ENCODE data around the gene CLEC4E. TPM values are rescaled to one million over a fixed set of nuclear protein-coding genes. Genes with fewer than 3 reads are reported as not detected.
"Not testable (repeated sequence)": the region's sequence is repeated elsewhere in the genome, so short reads cannot be mapped to it uniquely, and the experiment has no call there.

Gene CLEC4E
- total and polyA plus RNA-seq, 3 donors from 2014 or later = 0.98 to 3.2 (median 2.0) TPM

GRCh38 chr12:8499616-8500015, 41.1 kb downstream of the CLEC4E start:
- 56 to 63% methylated on average over 4 of the region's 4 CpGs for WGBS, 2 donors

DNA sequence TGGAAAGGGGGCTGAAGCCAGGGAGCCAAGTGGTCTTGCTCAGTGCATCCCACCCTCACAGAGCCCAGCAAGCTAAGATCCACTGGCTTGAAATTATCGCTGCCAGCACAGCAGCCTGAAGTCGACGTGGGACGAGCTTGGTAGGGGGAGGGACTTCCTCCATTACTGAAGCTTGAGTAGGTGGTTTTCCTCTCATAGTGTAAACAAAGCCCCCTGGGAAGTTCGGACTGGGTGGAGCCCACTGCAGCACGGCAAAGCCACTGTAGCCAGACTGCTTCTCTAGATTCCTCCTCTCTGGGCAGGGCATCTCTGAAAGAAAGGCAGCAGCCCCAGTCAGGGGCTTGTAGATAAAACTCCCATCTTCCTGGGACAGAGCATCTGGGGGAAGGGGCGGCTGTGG, 44.6 kb downstream of the CLEC4E start:
- H3K27ac ChIP-seq; H3K4me1 ChIP-seq; H3K4me3 ChIP-seq; intact Hi-C loops (cut with DNase I; ENCODE audit: low total_unique reads); DNase-seq; H3K27me3 ChIP-seq; H3K36me3 ChIP-seq (ENCODE audit: low read depth, missing control alignments); H3K9me3 ChIP-seq: not testable (repeated sequence)
- WGBS, 2 donors = 58 to 75% methylated on average over 7 of the region's 7 CpGs

More at GRCh38 chr12:8499616-8500015, 41.1 kb downstream of the CLEC4E start:
- no peak overlapping the region for H3K27ac ChIP-seq
- TF ChIP-seq POLR2A (IDR thresholded peaks at IDR 0.05) (no peak), CTCF (IDR thresholded peaks at IDR 0.05) (no peak)
- no peaks in the 10 kb centered on the region for H3K4me1 ChIP-seq
- no peak overlapping the region for H3K4me3 ChIP-seq
- no peaks in the 10 kb centered on the region for H3K36me3 ChIP-seq (ENCODE audit: low read depth, missing control alignments)
- no peaks in the 10 kb centered on the region for H3K9me3 ChIP-seq
- DNase-seq = no peak
- no peaks in the 10 kb centered on the region for H3K27me3 ChIP-seq
- intact Hi-C loops (cut with DNase I; ENCODE audit: low total_unique reads) = no loop called here

DNA sequence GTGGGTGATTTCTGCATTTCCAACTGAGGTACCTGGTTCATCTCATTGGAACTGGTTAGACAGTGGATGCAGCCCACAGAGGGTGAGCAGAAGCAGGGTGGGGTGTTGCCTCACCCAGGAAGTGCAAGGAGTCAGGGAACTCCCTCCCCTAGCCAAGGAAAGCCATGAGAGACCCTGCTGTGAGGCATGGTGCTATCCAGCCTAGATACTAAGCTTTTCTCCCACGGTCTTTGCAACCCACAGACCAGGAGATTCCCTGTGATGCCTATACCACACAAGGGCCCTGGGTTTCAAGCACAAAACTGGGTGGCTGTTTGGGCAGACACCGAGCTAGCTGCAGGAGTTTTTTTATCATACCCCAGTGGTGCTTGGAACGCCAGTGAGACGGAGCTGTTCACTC, 45.0 kb downstream of the CLEC4E start:
- H3K4me1 ChIP-seq; H3K36me3 ChIP-seq (ENCODE audit: low read depth, missing control alignments); DNase-seq; H3K4me3 ChIP-seq; H3K27me3 ChIP-seq; H3K9me3 ChIP-seq; intact Hi-C loops (cut with DNase I; ENCODE audit: low total_unique reads); H3K27ac ChIP-seq: not testable (repeated sequence)
- WGBS, 2 donors = 90 to 100% methylated on average over 4 of the region's 4 CpGs

- TF ChIP-seq CTCF (IDR thresholded peaks at IDR 0.05) (no peak), POLR2A (IDR thresholded peaks at IDR 0.05) (no peak)
- no peak overlapping the region for H3K27ac ChIP-seq
- H3K4me1 ChIP-seq = no peaks in the 10 kb centered on the region
- no peaks in the 10 kb centered on the region for H3K27me3 ChIP-seq
- H3K9me3 ChIP-seq = no peaks in the 10 kb centered on the region
- no peaks in the 10 kb centered on the region for H3K36me3 ChIP-seq (ENCODE audit: low read depth, missing control alignments)
- WGBS, 2 donors = 87 to 88% methylated on average over 1 of the region's 2 CpGs
- H3K4me3 ChIP-seq = no peak overlapping the region
- DNase-seq = no peak
- intact Hi-C loops (cut with DNase I; ENCODE audit: low total_unique reads) = no loop called here
Observed at GRCh38 chr12:8493084-8493483, 47.6 kb downstream of the CLEC4E start.

DNA sequence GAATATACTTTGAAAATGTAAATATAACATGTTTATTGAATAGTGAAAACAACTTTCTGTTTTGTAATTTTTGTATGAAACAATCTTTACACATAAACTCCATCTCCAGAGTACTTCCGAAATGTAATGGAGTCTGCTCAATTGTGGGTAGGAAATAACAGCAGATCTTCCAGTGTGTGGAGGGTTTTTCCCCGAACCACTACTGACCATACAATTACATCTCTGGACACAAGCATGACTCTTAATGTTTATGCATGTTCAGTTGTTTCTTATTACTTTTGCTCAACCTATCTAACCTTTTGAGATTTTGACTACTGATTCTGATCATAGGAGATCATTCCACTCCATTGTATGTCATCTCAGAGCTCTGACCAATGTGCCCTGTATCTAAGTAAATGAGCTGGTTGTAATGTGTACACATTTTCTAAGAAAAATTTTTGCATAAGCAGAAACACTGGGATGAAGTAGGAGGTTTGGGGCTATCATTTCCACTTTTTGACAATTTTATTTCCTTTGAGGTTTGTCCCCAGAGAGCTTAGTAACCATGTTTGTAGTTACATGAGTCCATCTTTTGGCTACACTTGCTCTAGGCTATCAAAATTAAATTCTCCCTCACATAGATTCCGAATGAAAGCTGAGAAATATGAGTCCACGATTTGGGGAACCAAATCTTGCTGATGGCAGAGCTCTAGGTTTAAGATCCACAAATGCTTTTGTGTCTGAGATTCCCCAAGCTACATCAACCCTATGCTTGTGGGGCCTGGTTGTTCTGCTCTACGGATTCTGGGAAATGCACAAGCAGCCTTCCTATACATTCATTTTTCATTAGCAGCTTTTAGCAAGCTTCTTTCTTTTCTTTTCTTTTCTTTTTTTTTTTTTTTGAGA, 48.8 kb downstream of the CLEC4E start:
- no peak for DNase-seq
- WGBS, 2 donors = 85 to 87% methylated on average over 5 of the region's 5 CpGs
- no peaks in the 10 kb centered on the region for H3K9me3 ChIP-seq
- no peaks in the 10 kb centered on the region for H3K27me3 ChIP-seq
- no peak for TF ChIP-seq CTCF (IDR thresholded peaks at IDR 0.05)
- no peak for TF ChIP-seq POLR2A (IDR thresholded peaks at IDR 0.05)
- intact Hi-C loops (cut with DNase I; ENCODE audit: low total_unique reads) = no loop called here
- no peak overlapping the region for H3K27ac ChIP-seq
- H3K36me3 ChIP-seq (ENCODE audit: low read depth, missing control alignments) = no peaks in the 10 kb centered on the region
- no peak overlapping the region for H3K4me3 ChIP-seq
- H3K4me1 ChIP-seq = no peaks in the 10 kb centered on the region

Small RNA genes within 50 kb of the gene (small RNA-seq; reads per million reads assigned to genes)
- 0 reads per million in 2 donors for gene RNU6-275P

Other genes starting within 250 kb of the CLEC4E start
- not detected for gene CLEC6A, start 84.9 kb downstream of the CLEC4E start, total RNA-seq
- not detected for gene CLEC6A, start 84.9 kb downstream of the CLEC4E start, polyA plus RNA-seq (ENCODE audit: insufficient read depth, low read depth, low replicate concordance)
- under 1 TPM; 0.31 TPM for gene CLEC4D, start 27.4 kb downstream of the CLEC4E start, total RNA-seq
- not detected for gene CLEC4D, start 27.4 kb downstream of the CLEC4E start, polyA plus RNA-seq (ENCODE audit: insufficient read depth, low read depth, low replicate concordance)
- gene AICDA, start 72.0 kb upstream of the CLEC4E start, total RNA-seq = not detected
- gene AICDA, start 72.0 kb upstream of the CLEC4E start, polyA plus RNA-seq (ENCODE audit: insufficient read depth, low read depth, low replicate concordance) = 0.11 TPM
- 1 to 10 TPM; 3.8 to 5.9 TPM for gene MFAP5, start 121.9 kb upstream of the CLEC4E start, total RNA-seq
- 41.1 TPM for gene MFAP5, start 121.9 kb upstream of the CLEC4E start, polyA plus RNA-seq (ENCODE audit: insufficient read depth, low read depth, low replicate concordance)
- 100 to 1,000 TPM; 123 to 141 TPM for gene RIMKLB, start 157.1 kb upstream of the CLEC4E start, total RNA-seq
- 101 TPM for gene RIMKLB, start 157.1 kb upstream of the CLEC4E start, polyA plus RNA-seq (ENCODE audit: insufficient read depth, low read depth, low replicate concordance)